NCI-H1694 treated with DMSO at 0.1 percent for 48 hours (cell line): ENCODE measurements around the gene SHC1.

Source experiments
- DNase-seq: peaks from one replicate; lab custom pipeline; 2025; lab: John Stamatoyannopoulos, UW

SHC1 gene

GRCh38 chr1:154973344-154974101 is 3.0 kb upstream of the SHC1 start:
- DNase-seq, result peak; percentile 91

GRCh38 chr1:154972517-154973343 is 2.2 kb upstream of the SHC1 start:
- DNase-seq, result no peak

- no peak for DNase-seq
Measured at GRCh38 chr1:154972213-154972516, 1.6 kb upstream of the SHC1 start.

- no peak for DNase-seq
Measured at GRCh38 chr1:154971341-154971998, 923 bp upstream of the SHC1 start.

- no peak for DNase-seq
Measured at GRCh38 chr1:154969860-154970452, 591 bp downstream of the SHC1 start.

GRCh38 chr1:154969246-154969645 is 1.3 kb downstream of the SHC1 start:
- DNase-seq, result no peak

GRCh38 chr1:154968731-154969130 is 1.8 kb downstream of the SHC1 start:
- DNase-seq, result no peak

GRCh38 chr1:154967331-154967950 is 3.1 kb downstream of the SHC1 start:
- no peak for DNase-seq

GRCh38 chr1:154966111-154966510 is 4.4 kb downstream of the SHC1 start:
- DNase-seq, result no peak

GRCh38 chr1:154964359-154964758 is 6.2 kb downstream of the SHC1 start:
- DNase-seq, result no peak

GRCh38 chr1:154963643-154964042 is 6.9 kb downstream of the SHC1 start:
- no peak for DNase-seq

- no peak for DNase-seq
Measured at GRCh38 chr1:154962795-154963330, 7.7 kb downstream of the SHC1 start.

- DNase-seq, result peak; percentile 47
Measured at GRCh38 chr1:154962156-154962749, 8.3 kb downstream of the SHC1 start.

GRCh38 chr1:154961207-154962155 is 9.1 kb downstream of the SHC1 start, which contains the start of gene PYGO2:
PYGO2 (minus strand) TSS chr1:154961782; CDS start chr1:154961576, 206 bp downstream.
- DNase-seq, result peak; percentile 75

GRCh38 chr1:154960446-154961136 is 10.0 kb downstream of the SHC1 start:
- DNase-seq, result no peak

- no peak for DNase-seq
Measured at GRCh38 chr1:154959426-154959780, 11.1 kb downstream of the SHC1 start.

GRCh38 chr1:154958681-154959425 is 11.7 kb downstream of the SHC1 start:
- no peak for DNase-seq

- no peak for DNase-seq
Measured at GRCh38 chr1:154958036-154958435, 12.5 kb downstream of the SHC1 start.
